HG02763 (cell line): ENCODE measurements around the gene GGA2.
"Not testable (repeated sequence)": the region's sequence is repeated elsewhere in the genome, so short reads cannot be mapped to it uniquely, and the experiment has no call there.

ENCODE experiments used
- ATAC-seq: cut with Tn5 transposase; IDR thresholded peaks from one replicate; pipeline ENCODE4 v1.9.1; 2021; ENCODE audit warnings: mild to moderate bottlenecking, moderate library complexity; ENCODE audit not compliant: unreplicated experiment

The GGA2 gene, protein sequence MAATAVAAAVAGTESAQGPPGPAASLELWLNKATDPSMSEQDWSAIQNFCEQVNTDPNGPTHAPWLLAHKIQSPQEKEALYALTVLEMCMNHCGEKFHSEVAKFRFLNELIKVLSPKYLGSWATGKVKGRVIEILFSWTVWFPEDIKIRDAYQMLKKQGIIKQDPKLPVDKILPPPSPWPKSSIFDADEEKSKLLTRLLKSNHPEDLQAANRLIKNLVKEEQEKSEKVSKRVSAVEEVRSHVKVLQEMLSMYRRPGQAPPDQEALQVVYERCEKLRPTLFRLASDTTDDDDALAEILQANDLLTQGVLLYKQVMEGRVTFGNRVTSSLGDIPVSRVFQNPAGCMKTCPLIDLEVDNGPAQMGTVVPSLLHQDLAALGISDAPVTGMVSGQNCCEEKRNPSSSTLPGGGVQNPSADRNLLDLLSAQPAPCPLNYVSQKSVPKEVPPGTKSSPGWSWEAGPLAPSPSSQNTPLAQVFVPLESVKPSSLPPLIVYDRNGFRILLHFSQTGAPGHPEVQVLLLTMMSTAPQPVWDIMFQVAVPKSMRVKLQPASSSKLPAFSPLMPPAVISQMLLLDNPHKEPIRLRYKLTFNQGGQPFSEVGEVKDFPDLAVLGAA

DNA sequence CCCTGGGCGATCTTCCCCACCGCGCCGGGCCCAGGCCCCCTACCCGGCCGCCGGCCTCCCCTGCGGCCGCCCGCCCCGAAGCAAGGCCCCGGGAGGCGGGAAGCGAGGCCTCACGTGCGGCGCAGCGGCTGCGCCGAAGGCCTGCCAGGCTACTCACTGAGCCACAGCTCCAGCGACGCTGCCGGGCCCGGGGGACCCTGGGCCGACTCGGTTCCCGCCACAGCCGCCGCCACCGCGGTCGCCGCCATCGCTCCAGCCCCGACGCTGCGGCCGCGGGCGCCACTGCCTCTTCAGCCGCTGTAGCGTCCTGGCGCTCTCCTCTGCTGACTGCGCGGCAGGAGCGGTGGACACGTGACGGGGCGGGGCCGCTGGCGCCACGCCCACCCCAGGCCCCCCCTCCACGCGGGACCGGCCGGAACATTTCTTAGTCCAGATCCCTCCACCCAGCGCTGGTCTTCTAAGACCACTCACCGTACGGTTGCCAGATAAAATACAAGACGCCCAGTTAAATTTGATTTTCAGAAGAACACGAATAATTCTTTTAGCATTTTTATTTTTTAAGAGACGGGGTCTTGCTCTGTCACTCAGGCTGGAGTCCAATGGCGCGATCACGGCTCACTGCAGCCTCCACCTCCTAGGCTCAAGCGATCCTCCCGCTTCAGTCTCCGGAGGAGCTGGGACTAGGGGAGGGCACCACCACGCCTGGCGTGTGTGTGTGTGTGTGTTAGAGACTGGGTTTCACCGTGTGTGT, at the start of gene GGA2:
Gene GGA2, minus strand, starts transcription at position 331 of the 751 bp plus-strand sequence. Its CDS starts 83 bp downstream, at position 248.
- peak; percentile 70 for ATAC-seq

DNA sequence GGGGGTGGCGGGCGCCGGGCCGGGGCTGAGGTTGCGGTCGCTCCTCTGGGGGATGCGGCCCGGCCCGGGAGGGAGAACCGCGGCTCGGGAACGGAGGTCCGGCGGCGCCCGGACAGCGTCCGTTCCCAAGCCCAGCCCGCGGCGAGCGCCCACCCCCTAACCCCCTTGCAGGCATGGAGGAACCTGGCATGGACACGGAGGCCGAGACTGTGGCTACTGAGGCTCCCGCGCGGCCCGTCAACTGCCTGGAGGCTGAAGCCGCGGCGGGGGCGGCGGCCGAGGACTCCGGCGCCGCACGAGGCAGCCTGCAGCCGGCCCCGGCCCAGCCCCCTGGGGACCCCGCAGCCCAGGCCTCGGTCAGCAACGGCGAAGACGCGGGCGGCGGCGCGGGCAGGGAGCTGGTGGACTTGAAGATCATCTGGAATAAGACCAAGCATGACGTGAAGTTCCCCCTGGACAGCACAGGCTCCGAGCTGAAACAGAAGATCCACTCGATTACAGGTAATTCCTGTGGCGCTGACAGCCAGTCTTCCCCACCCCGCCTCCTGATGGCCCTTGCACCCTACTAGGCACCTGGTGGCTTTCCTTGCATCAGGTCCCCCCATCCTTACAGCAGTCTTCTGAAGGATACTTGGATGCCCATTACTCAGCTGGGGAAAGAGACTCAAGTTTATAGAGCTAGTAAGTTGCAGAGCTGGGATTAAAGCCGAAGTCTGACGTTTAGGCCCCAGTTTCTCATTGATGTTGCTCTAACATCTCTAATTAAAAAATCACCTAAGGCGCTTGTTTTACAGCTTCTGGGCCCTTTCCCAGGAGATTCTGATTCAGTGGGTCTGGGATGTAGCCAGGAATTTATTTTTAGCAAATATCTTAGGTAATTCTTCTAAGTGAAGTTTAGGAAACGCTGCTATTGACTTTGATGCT, 47.7 kb upstream of the GGA2 start:
- ATAC-seq, result peak; percentile 10

GRCh38 chr16:23556881-23557778, 46.8 kb upstream of the GGA2 start, which contains the start of the genes EARS2 and UBFD1:
TSS of gene EARS2 (minus strand) at chr16:23557350. CDS start at chr16:23557343, 7 bp downstream.
TSS of gene UBFD1 (plus strand) at chr16:23557727. CDS start at chr16:23557743, 16 bp downstream.
- ATAC-seq, result peak; percentile 92

- no peak for ATAC-seq
These were observed 44.2 kb upstream of the GGA2 start for GRCh38 chr16:23554536-23554935.

DNA sequence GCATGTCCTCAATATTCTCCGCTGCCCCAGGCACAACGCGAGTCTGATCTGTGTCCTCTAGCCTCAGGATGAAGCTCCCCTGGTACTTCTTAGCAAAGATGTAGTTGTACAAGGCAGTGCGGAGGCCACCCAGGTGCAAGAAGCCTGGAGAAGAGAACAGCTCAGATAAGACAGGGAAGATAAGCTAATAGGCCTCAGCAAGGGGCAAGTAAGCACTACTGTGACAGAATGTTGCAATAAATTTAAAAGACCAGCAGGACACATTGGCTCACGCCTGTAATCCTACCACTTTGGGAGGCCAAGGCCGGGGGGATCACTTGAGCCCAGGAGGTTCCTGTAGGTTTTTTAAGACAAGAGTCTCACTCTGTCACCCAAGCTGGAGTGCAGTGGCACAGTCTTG, 41.9 kb upstream of the GGA2 start:
- no peak for ATAC-seq

DNA sequence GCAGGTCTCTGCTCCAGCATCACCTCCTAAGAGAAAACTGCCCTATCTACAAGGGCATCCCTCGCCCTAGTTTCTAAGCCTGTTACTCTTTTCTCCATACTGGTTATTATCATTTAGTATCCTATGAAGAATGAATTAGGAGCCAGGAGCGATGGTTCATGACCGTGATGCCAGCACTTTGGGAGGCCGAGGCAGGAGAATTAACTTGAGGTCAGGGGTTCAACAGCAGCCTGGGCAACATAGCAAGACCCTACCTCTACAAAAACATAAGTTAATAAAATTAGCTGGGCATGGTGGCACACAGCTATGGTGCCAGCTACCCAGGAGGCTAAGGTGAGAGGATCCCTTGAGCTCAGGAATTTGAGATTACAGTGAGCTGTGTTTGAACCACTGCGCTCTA, 39.6 kb upstream of the GGA2 start:
- no peak for ATAC-seq

DNA sequence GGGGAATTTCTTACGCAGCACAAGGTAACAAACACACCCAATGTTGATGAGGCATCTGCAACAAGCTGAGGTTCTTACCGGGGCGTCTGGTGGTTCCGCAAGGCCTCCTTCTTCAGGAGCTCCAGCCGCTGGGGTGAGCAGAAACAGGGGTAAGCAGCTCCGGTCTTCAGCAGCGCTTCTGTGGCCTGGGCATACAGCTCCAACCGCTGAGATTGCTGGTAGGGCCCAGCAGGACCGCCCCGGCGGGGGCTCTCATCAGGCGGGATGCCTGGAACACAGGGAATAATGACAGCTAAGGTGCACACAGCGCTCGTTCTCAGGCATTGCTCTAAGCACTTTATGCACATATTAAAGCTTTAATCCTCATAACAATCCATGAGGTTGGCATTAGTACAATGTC, 34.1 kb upstream of the GGA2 start:
- no peak for ATAC-seq

DNA sequence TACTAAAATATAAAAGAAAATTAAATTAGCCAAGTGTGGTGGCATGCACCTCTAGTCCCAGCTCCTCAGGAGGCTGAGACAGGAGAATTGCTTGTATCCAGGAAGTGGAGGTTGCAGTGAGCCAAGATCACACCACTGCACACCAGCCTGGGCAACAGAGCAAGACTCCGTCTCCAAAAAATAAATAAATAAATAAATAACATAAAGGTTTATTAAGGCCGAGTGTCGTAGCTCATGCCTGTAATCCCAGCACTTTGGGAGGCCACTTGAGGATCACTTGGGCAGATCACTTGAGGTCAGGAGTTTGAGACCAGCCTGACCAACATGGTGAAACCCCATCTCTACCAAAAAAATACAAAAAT, 30.5 kb upstream of the GGA2 start:
- ATAC-seq, result not testable (repeated sequence)

- no peak for ATAC-seq
These were observed 29.9 kb upstream of the GGA2 start for GRCh38 chr16:23539984-23540816.

GRCh38 chr16:23538919-23539278, 28.6 kb upstream of the GGA2 start:
- ATAC-seq, result no peak

GRCh38 chr16:23537390-23537789, 27.1 kb upstream of the GGA2 start:
- ATAC-seq, result no peak

DNA sequence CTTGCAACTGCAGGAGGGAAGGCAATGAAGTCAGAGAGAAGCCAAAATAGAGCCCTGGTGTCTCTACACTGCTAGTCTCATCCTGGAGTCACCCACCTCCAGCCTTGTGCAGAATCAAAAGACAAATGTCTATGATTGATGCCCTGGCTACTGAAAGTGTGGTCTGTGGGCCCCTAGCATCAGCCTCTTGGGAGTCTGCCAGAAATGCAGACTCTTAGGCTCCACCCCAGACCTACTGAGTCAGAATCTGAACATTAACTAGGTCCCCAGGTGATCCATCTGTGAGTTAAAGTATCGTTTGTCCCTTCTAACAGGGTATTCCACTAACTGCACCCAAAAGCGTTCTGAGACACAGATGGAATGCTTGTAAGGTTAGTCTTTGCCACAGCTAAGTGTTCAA, 25.6 kb upstream of the GGA2 start:
- ATAC-seq, result no peak

DNA sequence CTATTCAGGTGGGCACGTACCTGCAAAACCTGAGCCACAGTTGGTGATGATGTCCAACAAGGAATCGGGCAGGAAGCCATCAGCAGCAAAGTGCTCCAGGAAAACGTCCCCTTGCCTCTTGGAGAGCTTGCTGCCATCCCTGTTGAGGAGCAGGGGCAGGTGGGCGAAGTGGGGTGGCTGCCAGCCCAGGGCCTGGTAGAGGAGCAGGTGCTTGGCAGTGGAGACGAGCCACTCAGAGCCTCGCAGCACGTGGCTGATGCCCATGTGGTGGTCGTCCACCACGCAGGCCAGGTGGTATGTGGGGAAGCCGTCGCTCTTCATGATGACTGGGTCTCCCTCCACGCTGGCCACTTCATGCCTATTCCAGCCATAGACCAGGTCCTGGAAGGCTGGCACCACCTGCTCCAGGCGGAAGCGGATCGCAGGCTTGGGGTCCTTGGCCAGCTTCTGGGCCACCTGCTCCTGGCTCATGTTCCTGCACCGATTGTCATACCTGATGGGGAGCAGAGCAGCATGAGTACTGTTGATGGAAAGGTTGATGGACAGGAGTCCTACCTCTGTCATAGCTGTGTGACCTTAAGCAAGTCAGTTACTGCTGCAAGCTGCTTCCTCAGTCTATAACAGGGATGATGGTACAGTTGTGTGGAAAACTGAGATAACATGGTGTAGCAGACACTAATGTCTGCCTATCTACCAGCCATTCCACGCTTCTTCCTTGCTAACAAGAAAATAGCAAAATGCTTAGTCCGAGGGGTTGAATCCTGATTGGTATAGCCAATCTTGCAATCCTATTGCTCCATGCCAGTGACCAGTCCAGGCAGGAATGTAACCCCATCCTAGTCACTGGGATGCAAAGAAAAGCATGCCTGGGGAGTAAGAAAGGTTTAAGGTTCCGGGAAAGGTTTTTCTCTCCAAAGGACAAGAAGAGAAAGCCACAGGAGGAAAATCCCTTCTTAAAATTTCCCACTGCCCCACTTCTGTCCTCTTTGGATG, 24.9 kb upstream of the GGA2 start:
- ATAC-seq, result no peak

GRCh38 chr16:23532448-23532847, 22.2 kb upstream of the GGA2 start:
- no peak for ATAC-seq

DNA sequence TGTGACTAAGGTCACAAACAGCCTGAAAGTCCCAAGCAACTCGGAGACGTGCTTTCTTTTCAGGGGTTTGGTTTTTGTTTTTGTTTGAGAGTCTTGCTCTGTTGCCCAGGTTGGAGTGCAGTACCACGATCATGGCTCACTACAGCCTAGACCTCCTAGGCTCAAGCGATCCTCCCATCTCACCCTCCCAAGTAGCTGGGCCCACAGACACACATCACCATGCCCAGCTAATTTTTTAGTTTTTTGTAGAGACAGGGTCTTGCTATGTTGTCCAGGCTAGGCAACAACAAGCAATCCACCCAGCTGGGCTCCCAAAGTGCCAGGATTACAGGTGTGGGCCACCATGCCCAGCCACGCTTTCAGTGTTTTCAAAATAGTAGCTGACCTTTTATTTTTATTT, 19.8 kb upstream of the GGA2 start:
- ATAC-seq, result no peak

DNA sequence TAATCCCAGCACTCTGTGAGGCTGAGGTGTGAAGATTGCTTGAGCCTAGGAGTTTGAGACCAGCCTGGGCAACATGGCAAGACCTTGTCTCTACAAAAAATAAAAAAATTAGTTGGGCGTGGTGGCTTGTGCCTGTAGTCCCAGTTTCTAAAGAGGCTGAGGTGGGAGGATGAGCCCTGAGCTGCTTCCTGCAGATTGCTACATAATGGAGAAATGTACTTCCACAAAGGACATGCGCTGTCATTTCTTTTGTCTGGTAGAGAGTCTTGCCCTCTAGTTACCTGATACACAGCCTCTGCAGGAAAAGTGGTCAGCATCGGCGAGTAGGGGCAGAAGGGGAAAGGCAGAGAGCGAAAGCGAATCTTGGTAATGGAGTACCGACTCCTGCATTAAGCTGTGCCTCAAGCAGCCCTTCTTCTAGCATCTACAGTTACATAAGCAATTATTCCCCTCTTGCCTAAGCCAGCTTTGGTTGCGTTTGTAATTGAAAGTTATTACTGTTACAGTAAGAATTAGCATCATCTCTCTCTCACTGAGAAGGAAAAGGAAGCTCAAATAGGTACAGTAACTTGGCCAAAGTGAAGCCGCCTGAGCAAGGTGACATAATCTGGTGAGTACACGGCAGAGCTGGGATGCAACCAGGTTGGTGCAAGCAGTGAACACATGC, 18.5 kb upstream of the GGA2 start:
- ATAC-seq, result no peak
